HG02642 (cell line): ENCODE results near the gene SP1.
A peak's percentile ranks its signal among the peaks of the same experiment; 100 is the strongest.
"Not testable (repeated sequence)": the region's sequence is repeated elsewhere in the genome, so short reads cannot be mapped to it uniquely, and the experiment has no call there.

Experiments
- ATAC-seq: cut with Tn5 transposase; IDR thresholded peaks from one replicate; pipeline ENCODE4 v1.9.1; 2021; ENCODE audit warnings: mild to moderate bottlenecking; ENCODE audit not compliant: unreplicated experiment, poor library complexity

Gene SP1

DNA sequence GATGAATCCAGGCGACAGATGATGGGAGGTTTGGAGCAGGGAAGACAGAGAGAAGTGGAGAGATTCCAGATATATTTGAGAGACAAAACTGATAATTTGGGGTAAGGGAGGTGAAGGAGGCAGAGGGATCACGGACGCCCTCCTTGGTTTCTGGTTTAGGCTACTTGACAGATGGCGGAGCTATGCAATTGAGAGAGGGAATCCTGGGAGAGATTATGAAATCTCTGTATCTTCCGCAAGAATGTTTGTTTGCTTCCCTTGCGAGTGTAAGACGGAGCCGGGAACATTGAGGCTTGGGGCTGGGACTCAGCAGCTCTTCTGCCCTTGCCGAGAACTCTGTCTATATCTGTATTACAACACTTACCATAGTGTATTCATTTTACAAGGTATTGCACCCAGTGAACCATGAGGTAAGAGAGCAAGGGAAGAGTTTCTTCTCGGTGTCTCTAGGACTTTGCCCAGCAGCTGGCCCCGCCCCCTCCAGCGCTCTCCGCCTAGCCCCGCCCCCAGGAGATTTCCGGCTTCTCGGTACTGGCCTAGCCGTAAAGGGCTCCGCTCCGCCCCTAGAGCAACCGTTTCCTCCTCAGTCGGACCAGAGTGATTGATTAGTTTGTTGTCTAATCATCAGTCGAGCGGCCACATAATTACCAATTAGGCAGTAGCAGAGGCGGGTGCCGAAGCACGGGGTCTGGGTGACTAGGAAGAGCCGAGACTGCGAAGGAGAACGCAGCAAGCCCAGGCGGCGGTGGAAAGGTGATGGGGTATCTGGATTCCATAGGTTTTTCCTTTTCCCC lies 61.3 kb downstream of the SP1 start, which contains the start of gene PRR13:
TSS of gene PRR13 (plus strand) at position 695 of the 794 bp plus-strand sequence. CDS start 981 bp downstream, outside the sequence.
- ATAC-seq: peak; percentile 98

DNA sequence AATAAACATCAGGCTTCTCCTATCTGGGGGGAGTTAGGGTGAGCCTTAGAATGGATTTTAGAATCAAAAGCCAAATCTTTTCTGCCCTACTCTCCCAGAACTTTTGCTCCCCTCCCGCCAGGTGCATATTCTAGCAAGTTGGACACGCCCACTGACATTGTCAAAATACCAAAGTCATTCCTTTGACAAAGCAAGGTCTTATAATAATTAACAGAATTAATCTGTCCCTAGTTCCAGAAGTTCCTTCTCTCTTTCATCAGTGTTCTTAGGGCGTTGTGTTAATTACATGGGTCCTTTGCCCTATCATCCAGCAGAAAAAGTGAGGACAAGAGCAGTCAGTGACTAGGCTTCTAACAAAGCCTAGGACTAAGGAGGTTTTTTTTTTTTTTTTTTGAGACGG lies 64.0 kb downstream of the SP1 start:
- ATAC-seq: no peak

DNA sequence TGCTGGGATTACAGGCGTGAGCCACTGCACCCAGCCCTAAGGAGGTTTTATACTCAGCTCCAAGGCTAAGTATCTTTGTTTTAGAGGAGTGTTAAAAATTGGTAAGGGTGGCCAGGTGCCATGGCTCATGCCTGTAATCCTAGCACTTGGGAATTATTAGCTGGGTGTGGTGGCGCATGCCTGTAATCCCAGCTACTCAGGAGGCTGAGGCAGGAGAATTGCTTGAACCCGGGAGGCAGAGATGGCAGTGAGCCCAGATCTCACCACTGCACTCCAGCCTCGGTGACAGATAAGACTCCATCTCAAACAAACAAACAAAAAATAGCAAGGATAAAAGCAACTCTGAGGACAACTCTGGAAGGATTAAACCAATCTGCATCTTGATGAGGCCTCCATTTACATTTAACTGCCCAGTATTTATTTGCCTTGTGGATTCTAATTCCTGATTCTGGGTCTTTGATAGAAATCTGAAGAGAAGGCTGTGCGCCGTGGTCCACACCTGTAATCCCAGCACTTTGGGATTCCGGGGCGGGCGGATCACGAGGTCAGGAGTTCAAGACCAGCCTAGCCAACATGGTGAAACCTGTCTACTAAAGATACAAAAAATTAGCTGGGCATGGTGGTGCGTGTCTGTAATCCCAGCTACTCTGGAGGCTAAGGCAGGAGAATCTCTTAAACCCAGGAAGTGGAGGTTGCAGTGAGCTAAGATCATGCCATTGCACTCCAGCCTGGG lies 64.8 kb downstream of the SP1 start:
- not testable (repeated sequence) for ATAC-seq

DNA sequence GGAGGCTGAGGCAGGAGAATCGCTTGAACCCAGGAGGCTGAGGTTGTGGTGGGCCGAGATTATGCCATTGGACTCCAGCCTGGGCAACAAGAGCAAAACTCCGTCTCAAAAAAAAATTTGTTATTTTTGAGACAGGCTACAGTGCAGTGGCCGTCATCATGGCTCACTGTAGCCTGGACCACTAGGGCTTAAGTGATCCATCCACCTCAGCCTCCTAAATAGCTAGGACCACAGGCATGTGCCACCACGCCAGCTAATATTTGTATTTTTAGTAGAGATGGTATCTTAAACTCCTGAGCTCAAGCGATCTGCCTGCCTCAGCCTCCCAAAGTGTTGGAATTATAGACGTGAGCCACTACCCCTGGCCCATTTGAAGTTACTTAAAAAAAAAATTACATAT lies 71.0 kb downstream of the SP1 start:
- no peak for ATAC-seq

DNA sequence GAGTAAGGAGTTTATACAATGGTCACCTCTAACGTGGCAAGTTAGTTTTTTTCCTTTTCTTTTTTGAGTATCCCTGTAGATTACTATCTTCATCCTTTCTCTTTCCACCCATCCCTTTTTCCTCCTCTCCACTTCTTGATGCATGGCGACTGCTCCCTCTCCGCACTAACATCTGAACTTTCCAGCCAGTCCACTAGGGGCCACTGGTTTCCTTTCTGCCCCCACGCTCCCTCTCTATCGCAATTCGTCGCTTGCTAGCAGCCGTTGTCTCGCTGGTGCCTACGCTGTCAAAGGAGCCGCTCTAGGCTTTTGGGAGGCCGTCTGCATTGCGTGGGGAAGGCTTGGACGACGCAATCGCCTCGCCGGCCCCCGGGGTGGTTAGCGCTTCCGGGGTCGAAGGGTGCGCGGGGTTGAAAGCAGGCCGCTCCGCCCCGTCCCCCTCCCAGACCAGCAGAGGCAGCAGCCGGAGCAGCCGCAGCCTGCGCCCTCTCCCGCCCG lies 71.7 kb downstream of the SP1 start, which contains the start of gene PCBP2:
TSS of gene PCBP2 (plus strand) at position 442 of the 498 bp plus-strand sequence. CDS start 2,699 bp downstream, outside the sequence.
- peak; percentile 94 for ATAC-seq

DNA sequence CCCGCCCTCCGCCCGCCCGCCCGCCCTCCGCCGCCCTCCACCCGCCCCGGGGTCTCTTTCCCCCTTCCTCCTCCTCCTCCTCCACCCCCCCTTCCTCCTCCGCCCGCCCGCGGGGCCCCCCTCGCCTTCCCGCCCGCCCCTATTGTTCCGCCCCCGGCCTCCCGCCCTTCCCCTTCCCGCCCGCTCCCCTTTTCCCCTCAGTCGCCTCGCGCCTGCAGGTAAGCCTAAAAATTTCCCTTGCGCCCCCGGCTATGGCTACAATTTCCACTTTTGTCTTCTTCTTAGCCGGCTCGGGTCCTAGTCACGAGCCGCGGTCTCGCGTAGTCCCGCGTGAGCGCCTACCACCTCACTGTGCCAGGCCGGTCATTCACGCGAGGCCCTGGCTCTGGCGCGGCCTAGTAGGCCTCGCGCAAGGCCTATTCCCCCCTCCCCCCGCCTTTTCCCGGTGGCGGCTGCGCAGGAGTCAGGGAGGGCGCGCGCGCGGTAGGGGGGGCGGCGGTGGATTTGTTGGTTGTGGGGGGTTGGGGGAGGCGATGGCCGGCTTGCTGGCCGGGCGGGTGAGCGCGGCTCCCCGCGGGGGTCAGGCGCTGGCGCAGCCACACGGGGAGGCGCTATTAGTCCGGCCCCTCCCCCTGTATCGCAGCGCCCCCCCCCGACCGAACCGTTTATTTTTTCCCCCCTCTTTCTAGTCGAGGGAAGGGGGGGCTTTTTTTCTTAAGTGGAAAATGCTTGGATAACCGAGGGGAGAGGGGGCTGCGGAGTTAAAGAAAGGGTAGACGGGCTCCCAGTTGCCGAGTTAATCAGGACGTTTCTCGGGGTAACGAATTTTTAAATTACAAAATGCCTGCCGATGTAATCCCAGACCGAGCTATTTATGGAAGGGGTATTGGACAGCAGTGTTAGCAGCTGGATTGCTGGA lies 72.4 kb downstream of the SP1 start:
- peak; percentile 34 for ATAC-seq

DNA sequence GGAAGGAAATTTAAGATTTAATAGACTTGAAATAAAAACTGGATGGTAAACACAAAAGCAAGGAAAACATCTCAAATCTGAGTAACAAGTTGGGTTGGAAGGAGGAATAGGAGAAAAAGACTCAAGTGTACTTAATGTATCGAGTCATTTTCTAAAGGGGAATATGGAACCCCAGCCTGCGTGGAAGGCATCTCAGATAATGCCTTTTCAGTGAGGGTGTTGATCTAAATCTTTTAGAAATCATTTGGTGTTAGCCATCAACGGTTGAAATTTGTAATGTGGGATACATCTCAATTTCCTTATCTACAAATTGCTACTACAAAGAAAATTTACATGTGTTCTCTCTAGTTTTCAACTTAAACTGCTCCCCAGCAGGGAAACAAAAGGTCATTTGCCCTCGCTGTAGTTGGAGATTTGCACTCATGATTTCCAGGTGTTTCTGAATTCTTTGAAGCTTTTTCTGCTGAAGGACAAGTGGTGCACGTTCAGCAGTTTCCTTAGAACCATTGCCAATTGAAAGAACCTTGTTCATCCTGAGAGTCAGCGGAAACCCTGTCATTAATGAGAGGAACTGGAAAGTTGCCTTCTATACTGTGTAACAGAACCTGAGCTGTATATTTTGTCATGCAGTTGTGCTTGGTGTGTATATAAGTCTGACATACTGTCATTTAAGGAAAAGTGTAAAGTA lies 74.1 kb downstream of the SP1 start:
- no peak for ATAC-seq

DNA sequence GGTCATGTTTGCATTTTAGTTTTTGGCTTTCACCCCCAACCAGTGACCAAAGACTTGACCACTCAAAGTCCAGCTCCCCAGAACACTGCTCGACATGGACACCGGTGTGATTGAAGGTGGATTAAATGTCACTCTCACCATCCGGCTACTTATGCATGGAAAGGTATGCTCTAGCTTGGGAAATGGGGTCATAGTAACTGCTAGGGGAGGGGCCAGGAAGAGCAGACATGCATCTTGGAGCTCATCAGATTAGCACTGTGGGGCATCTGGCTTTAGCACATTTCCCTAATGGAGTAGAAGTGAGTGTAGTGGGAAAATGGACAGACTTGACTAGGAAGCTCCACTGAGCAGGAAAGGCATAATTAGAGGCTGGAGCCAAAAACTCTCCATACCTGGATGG lies 74.7 kb downstream of the SP1 start:
- no peak for ATAC-seq

DNA sequence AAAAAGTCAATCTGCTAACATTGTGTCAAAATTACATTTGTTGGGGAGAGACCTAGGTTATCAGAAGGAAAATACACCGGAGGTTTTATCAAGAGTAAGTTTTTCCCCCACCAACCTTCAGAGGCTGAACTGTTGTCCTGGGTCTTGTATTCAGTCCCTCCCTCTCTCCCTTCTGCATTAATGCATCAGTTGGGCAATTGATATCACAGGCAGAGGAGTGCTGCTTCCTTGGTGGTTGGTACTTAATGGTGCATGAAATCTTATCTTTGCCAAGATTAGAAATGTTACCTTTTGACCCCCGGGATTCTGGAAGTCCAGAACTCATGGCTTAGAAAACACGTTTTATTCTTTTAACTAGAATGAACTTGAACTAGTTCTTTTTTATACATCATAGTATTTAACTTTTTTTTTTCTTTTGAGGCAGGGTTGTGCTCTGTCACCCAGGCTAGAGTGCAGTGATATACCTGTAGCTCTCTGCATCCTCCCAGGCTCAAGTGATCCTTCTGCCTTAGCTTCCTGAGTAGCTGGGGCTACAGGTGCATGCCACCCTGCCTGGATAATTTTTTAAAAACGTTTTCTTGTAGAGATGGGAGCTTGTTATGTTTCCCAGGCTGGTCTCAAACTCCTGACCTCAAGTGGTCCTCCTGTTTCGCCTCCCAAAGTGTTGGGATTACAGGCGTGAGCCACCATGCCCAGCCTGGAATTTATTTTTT lies 76.8 kb downstream of the SP1 start:
- ATAC-seq: no peak

DNA sequence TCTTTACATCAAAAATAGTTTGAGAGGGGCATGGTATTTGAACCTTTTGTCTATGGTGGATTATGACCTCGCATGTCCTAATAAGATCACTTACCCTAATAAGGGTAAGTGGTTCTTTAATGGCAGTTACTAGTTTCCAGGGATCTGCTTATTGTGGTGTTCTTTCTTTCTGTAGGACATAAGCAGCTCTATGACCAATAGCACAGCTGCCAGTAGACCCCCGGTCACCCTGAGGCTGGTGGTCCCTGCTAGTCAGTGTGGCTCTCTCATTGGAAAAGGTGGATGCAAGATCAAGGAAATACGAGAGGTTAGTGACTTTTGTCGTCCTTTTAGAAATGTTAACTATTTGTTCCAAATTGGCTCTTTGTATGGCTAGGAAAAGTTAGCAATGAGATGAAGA lies 79.1 kb downstream of the SP1 start:
- ATAC-seq: no peak

DNA sequence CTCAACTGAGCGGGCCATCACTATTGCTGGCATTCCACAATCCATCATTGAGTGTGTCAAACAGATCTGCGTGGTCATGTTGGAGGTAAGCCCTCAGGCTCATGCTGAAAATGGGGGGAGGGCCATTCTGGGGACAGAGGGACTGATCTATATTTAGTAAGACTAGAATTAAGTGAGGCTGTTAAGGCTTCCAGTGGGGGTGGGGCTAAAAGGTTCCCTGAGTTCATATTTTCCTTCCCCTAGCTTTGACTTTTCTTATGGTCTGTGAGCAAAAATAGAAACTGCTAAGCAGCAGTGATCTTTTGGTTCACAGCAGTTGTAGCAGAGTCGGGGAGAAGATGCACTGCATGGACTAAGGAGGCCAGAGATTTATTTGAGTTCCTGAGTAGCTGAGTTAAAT lies 81.1 kb downstream of the SP1 start:
- no peak for ATAC-seq

DNA sequence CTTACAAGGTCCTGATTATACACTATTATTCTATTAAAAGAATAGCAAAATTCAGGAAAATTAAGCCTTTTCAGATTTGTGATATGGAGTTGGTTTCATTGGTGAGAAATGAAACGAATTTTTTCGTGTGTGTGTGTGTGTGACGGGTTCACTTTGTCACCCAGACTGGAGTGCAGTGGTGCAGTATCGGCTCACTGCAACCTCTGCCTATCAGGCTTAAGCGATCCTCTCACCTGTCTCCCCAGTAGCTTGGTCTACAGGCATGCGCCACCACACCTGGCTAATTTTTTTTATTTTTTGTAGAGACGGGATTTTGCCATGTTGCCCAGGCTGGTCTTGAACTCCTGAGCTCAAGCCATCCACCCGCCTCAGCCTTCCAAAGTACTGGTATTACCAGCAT lies 81.6 kb downstream of the SP1 start:
- no peak for ATAC-seq

DNA sequence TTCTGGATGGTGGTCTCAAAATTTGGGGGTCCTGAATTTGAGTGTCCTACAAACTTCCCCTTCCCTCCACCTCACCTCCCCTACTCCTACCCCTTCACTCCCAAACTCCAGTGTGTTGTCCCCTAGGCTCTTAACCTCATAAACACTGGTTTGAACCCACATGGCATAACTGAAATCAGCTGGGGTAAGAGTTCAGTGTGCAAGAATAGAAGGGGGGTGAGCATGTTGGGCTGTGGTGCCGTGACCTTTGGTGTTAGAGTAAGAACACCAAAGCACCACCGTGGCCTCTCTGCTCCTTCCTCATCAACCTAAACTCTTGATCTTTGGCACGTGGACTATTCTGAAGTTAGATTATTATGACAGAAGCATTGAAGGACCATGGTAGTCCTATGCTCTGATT lies 83.0 kb downstream of the SP1 start:
- no peak for ATAC-seq

DNA sequence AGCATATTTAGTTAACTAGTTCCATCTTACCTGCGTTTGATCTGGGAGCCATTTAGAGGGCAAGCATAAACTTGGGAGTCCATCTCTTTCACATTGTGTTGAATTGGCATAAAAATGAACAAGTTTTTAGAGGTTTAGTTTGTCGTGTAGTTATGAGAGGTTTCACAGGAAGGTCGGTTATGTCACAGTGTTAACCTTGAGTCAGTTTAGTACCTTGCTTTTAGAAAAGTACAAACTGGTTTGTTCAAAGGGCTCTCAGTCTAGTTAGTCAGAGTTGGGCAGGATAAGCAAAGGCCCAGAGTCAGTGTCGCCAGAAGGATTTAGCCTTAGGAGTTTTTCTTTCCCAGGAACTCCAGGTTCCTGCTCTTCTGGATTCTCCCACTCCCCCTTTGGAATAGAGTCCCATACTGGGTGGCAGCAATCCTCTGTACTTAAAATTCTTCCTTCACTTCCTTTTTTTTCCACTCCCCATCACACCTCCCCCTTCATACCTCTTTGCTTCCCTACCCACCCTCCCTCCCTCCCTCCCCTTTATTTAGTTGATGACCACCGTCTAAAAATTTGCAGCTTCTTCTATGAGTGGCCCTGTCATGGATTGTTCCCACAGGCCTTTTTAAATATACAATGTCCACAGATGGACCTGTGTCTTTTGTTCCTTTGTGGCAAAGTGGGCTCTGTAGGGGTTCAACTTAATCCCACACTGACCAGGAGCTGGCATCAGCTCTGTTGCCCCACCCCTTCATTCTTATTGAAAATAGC lies 84.0 kb downstream of the SP1 start:
- ATAC-seq: no peak

DNA sequence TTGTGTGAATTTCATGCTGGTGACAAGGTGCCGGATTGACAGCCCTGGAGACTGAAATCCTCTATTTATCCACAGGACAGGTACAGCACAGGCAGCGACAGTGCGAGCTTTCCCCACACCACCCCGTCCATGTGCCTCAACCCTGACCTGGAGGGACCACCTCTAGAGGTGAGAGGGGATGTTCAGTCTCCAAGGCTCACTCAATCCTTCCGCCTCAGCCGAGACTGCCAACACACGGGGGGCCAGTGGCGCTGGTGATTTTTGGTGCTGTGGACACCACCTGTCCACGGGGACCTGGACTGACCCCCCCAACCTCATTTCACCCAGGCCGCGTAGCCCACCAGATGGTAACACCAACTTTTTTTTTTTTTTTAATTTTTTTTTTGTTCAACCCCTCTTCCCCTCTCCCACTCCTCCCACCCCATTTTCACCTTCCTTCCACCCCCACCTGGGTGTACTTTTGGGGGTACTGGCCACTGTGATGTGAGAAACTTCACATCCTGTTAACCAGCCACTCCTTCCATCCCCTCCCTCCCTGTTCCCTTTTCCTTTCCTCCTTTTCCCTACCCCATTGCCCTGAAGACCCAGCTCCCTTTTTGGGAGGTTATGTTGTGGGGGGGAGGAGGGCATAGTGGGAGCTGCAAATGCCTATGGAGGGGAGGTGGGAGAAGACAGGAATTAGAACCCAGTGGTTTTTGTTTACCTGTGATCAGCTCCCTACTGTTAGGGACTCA lies 84.9 kb downstream of the SP1 start:
- ATAC-seq: no peak

DNA sequence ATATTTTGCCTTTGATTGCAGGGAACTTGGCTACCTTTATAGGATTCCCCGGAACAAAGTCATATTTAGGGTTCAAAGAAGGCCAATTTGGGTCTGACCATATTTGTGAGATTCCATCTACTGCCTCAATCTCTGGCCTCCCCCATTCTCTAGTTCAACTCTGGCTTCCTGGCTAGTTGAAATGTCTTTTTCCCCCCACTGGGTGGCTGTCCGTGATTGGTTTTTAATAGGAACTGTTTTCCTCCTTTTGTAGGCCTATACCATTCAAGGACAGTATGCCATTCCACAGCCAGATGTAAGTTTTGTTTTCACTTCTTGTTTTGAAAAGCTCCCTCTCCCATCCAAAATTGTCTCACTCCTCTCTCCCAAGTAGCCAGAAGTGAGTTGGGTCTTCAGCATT lies 85.7 kb downstream of the SP1 start:
- no peak for ATAC-seq
